Tibial nerve (tissue), 3 donors: ENCODE data around the gene SFTPD.
"Not testable (repeated sequence)": the region's sequence is repeated elsewhere in the genome, so short reads cannot be mapped to it uniquely, and the experiment has no call there.

Source experiments
- CTCF ChIP-seq, 5 experiments: fragments of 200-600 bp in 3 of 5; fragments of 450-650 bp in 2 of 5; sonication (generic) in 3 of 5; IDR thresholded peaks; one replicate each; pipeline ENCODE4 v1.5.1; 2016 to 2019; ENCODE audit warnings: antibody characterized with exemption in 5 of 5, mild to moderate bottlenecking in 3 of 5, moderate library complexity in 2 of 5
- POLR2A ChIP-seq, 2 donors: fragments of 450-650 bp; IDR thresholded peaks; one replicate each; pipeline ENCODE4 v1.6.1; 2017; ENCODE audit warnings: antibody characterized with exemption in 2 of 2, mild to moderate bottlenecking in 2 of 2, moderate library complexity in 2 of 2

- TF ChIP-seq CTCF, POLR2A (IDR thresholded peaks at IDR 0.05): not testable (repeated sequence)
Observed at GRCh38 chr10:79922011-79922412, 26.9 kb downstream of the SFTPD start.
